Kidney (tissue), 14 donors: ENCODE data around the gene CYP1A2. TPM values are rescaled to one million over a fixed set of nuclear protein-coding genes. Genes with fewer than 3 reads are reported as not detected.
A peak's percentile ranks its signal among the peaks of the same experiment; 100 is the strongest.

Experiments
- DNase-seq, 5 donors: peaks; one replicate each; pipeline ENCODE4 v3.0.0-alpha.2; 2013 to 2020
- FAIRE-seq: peaks from 2 replicates; lab custom pipeline; 2012; peaks lifted over from hg19 to GRCh38; lab: Jason Lieb, UNC
- H3K27ac ChIP-seq, 2 donors: one replicate each; pipeline ENCODE4 v1.7.0; 2013; ENCODE audit warnings: low read depth in 2 of 2, low read length in 2 of 2, inconsistent platforms in 1 of 2
- H3K27me3 ChIP-seq: one replicate; pipeline ENCODE4 v1.7.1; 2013; ENCODE audit warnings: low read length, inconsistent platforms; ENCODE audit not compliant: control insufficient read depth, insufficient read depth
- H3K36me3 ChIP-seq, 3 donors: one replicate each; pipeline versions ENCODE4 v1.7.0 to v1.7.1; 2013; ENCODE audit warnings: low read length in 3 of 3, control low read depth in 1 of 3, inconsistent platforms in 1 of 3; ENCODE audit not compliant: insufficient read depth in 3 of 3, control insufficient read depth in 2 of 3
- H3K4me1 ChIP-seq, 3 donors: one replicate each; pipeline versions ENCODE4 v1.7.0 to v1.7.1; 2013; ENCODE audit warnings: low read length in 3 of 3, inconsistent platforms in 1 of 3, low read depth in 1 of 3; ENCODE audit not compliant: control insufficient read depth in 2 of 3, insufficient read depth in 2 of 3
- H3K4me3 ChIP-seq, 3 donors: one replicate each; pipeline versions ENCODE4 v1.7.0 to v1.8.1; 2013; ENCODE audit warnings: low read length in 3 of 3, control low read depth in 1 of 3, inconsistent platforms in 1 of 3
- H3K9ac ChIP-seq, 3 donors: one replicate each; pipeline versions ENCODE4 v1.7.0 to v1.7.1; 2013; ENCODE audit warnings: low read length in 3 of 3, control low read depth in 1 of 3, inconsistent platforms in 1 of 3
- H3K9me3 ChIP-seq, 3 donors: one replicate each; pipeline versions ENCODE4 v1.7.0 to v1.7.1; 2013; ENCODE audit warnings: low read length in 3 of 3, control low read depth in 1 of 3, inconsistent platforms in 1 of 3; ENCODE audit not compliant: control insufficient read depth in 2 of 3, insufficient read depth in 1 of 3
- intact Hi-C: fragments of 100-400 bp; cut with DNase I; formaldehyde crosslinking; loops from one replicate; pipeline ENCODE4 v1.11.1; 2022
- polyA plus RNA-seq: library from polyadenylated mRNA; stranded (reverse); fragments of 350-450 nt; fragmentation: Illumina TruSeq; extraction: RNeasy Lipid Tissue Mini Kit (QIAGEN cat#74804); gene quantifications from one replicate; pipeline ENCODE4 v1.2.3, GENCODE V29; 2014; ENCODE audit warnings: low read depth, low replicate concordance; ENCODE audit not compliant: insufficient read depth
- total RNA-seq: library from RNA; stranded (reverse); fragmentation: NEBNext Ultra II Directional; extraction: Animal tissue kit (Norgen Biotek cat#: 25700); gene quantifications from one replicate; pipeline ENCODE4 v1.2.1, GENCODE V29; 2021
- TF ChIP-seq, protein P1 (sequence below): IDR thresholded peaks from 3 replicates; pipeline ENCODE4 v1.5.1; 2012; ENCODE audit warnings: mild to moderate bottlenecking, moderate library complexity, borderline replicate concordance; ENCODE audit not compliant: insufficient read depth; ENCODE audit errors: extremely low read depth
- donor health status: control.
- donor health status: control.
- donor health status: control.
- donor health status: control.
- donor health status: control.
- donor health status: DM: yes; HTN: yes; CAD: no.
- donor health status: Normal renal cell carcinoma (clear cell type).

The CYP1A2 gene
- total and polyA plus RNA-seq, 2 donors from 2014 or later: not detected

DNA sequence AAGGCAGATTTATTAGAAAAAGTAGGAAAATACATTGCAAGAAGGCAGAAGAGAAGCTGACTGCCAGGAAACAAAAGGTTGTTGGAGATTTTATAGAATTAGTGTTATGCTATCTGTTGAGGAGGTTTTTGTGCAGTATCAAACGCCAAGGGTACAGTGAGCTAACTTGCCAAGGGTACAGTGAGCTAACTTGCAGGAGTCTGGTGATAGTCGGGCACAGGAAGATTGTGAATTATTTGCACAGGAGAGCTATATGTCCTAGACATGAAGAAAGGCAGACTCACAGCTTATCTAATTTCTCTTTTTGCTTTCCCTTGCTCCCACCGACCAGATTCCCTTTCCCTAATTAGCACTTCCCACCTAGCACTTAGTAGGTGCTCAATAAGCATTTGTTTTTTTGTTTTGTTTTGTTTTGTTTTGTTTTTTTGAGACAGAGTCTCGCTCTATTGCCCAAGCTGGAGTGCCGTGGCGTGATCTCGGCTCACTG is 30.6 kb downstream of the CYP1A2 start:
- Histone ChIP-seq H3K4me1 (peaks cover 0 to 33% (median 21%) of the 10 kb centered on the region in 3 donors), H3K36me3 (no peaks in the 10 kb centered on the region), H3K27ac (no peak overlapping the region), H3K4me3 (no peak overlapping the region), H3K9me3 (no peaks in the 10 kb centered on the region), H3K9ac (no peak overlapping the region), H3K27me3 (no peaks in the 10 kb centered on the region)
- no peak for DNase-seq
- TF ChIP-seq, protein P1, sequence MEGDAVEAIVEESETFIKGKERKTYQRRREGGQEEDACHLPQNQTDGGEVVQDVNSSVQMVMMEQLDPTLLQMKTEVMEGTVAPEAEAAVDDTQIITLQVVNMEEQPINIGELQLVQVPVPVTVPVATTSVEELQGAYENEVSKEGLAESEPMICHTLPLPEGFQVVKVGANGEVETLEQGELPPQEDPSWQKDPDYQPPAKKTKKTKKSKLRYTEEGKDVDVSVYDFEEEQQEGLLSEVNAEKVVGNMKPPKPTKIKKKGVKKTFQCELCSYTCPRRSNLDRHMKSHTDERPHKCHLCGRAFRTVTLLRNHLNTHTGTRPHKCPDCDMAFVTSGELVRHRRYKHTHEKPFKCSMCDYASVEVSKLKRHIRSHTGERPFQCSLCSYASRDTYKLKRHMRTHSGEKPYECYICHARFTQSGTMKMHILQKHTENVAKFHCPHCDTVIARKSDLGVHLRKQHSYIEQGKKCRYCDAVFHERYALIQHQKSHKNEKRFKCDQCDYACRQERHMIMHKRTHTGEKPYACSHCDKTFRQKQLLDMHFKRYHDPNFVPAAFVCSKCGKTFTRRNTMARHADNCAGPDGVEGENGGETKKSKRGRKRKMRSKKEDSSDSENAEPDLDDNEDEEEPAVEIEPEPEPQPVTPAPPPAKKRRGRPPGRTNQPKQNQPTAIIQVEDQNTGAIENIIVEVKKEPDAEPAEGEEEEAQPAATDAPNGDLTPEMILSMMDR: no peak
- no peak for FAIRE-seq
- intact Hi-C loops: no loop called here

DNA sequence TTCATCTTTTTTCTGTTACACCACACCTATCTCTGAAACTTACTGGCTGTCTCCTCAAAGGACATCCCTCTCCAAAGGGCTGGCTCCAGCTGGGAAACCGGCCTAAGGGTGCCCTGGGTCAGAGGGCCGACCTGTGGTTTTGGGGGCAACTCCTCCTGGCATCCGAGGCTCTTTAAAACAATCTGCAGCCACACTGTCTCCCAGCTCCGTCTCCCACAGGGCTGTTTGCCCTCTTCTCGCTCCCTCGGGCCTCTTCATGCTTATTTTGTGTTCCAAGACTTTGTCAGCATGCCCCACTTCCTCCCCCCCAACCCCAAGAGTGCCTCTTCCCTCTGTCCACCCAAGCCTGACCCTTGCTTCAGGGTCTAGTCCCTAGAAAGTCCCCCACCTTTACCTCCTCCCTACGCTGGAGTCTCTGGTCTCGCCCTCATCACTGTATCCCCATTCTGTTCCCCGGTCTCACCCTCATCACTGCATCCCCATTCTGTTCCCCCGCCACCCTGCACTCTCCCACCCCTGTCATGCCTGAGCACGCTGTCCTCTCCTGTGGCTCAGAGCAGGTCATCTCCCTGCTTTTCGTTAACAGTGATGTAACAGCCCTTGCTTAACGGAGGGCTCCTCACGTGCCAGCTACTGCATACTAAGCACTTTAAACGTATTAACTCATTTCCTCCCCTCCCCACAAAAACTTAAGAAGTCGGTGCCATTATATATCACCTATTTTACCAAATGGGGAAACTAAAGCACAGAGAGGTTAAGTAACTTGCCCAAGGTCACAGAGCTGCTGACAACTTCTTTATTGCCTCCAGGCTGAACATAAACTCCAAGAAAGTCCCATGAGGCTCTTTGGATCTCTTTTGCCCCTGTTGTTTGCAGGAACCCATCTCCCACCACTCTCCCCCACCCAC is 32.1 kb downstream of the CYP1A2 start:
- H3K27me3 ChIP-seq: no peaks in the 10 kb centered on the region
- intact Hi-C loops: no loop called here
- DNase-seq: no peak
- no peaks in the 10 kb centered on the region for H3K36me3 ChIP-seq
- FAIRE-seq: no peak
- peaks cover 0 to 38% (median 25%) of the 10 kb centered on the region in 3 donors for H3K4me1 ChIP-seq
- H3K27ac ChIP-seq: no peak overlapping the region
- no peak overlapping the region for H3K9ac ChIP-seq
- no peaks in the 10 kb centered on the region for H3K9me3 ChIP-seq
- TF ChIP-seq, protein P1: no peak
- H3K4me3 ChIP-seq: peak overlapping the region in 2 of 3 donors; percentile 47 to 52

DNA sequence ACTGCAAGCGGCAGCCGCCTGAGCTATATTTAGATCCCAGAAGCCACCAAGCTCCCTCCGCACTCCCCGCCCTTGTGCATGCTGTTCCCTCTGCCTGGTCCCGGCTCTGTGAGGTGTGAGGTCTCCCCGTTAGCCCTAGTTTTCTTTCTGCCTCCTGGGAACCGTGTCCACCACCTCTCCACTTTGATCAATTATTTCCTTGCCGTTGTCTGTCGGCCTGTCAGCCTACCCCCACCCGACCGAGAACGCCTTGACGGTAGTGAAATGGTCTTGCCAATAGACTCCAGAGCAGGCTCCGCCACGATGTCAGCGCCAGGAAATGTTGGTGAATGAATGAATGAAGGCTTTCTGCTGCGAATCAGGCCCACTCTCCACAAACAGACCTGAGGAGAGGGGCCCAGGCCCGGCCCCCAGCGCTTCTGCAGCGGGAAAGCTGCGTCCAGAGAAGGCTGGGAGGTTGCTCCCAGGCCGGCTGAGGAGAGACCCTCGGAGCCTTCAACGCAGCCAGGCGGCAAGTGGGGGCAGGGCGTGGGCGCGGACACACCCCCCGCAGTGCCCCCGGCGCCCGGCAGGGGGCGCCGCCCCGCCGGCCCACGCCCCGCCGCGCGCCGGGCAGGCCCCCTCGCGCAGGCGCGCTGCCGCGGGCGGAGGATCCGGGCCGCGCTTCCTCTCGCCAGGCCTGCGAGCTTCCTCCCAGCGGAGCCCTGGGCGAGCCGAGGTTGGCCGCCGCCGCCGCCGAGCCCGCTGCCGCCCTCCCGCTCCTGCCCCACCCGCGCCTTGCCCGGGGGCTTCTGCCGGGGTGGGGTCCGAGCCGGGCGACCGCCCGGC is 33.0 kb downstream of the CYP1A2 start, which contains the start of gene CSK:
TSS of gene CSK (plus strand) at position 650 of the 828 bp plus-strand sequence. CDS start 16,218 bp downstream, outside the sequence.
- Histone ChIP-seq H3K4me3 (peak within 1 kb of the TSS; percentile 70 to 85 (median 71)), H3K9me3 (no peaks in the 10 kb centered on the region), H3K4me1 (peaks cover 0 to 43% (median 27%) of the 10 kb centered on the region in 3 donors), H3K9ac (peak within 1 kb of the TSS; percentile 12 to 77 (median 44)), H3K36me3 (no peaks in the 10 kb centered on the region), H3K27me3 (no peaks in the 10 kb centered on the region), H3K27ac (peak within 1 kb of the TSS; percentile 10 to 57)
- TF ChIP-seq, protein P1: peak; percentile 64
- intact Hi-C loops: no loop called here
- no peak for FAIRE-seq
- DNase-seq: peak; percentile 72 to 91 (median 82)
